Vagina (tissue), 2 donors: ENCODE measurements around the gene IZUMO4. TPM values are rescaled to one million over a fixed set of nuclear protein-coding genes. Genes with fewer than 3 reads are reported as not detected.
"Not testable (repeated sequence)": the region's sequence is repeated elsewhere in the genome, so short reads cannot be mapped to it uniquely, and the experiment has no call there.

Experiments used
- DNase-seq, 2 donors: peaks; one replicate each; pipeline ENCODE4 v3.0.0-alpha.2; 2017; ENCODE audit errors: extremely low spot score in 2 of 2
- H3K27ac ChIP-seq: fragments of 200-600 bp; sonication (generic); one replicate; pipeline ENCODE4 v1.5.1; 2019
- H3K27me3 ChIP-seq: fragments of 200-600 bp; sonication (generic); one replicate; pipeline ENCODE4 v1.5.1; 2019
- H3K36me3 ChIP-seq, 2 donors: fragments of 200-600 bp; sonication (generic); one replicate each; pipeline ENCODE4 v1.5.1; 2017 to 2019
- H3K4me1 ChIP-seq: fragments of 200-600 bp; sonication (generic); one replicate; pipeline ENCODE4 v1.5.1; 2019
- H3K4me3 ChIP-seq, 2 donors: fragments of 200-600 bp; sonication (generic); 1 replicate in 1 of 2; 2 replicates in 1 of 2; pipeline ENCODE4 v1.5.1; 2016 to 2019
- H3K9me3 ChIP-seq: fragments of 200-600 bp; sonication (generic); one replicate; pipeline ENCODE4 v1.5.1; 2019
- POLR2A ChIP-seq, 2 donors: fragments of 450-650 bp; IDR thresholded peaks; one replicate each; pipeline ENCODE4 v1.6.1; 2017; ENCODE audit warnings: antibody characterized with exemption in 2 of 2, mild to moderate bottlenecking in 2 of 2, moderate library complexity in 2 of 2
- POLR2AphosphoS5 ChIP-seq, 2 donors: sonication (generic); formaldehyde crosslinking; IDR thresholded peaks; one replicate each; pipeline ENCODE4 v1.9.0; 2017; ENCODE audit warnings: antibody characterized with exemption in 2 of 2, mild to moderate bottlenecking in 2 of 2, low read depth in 1 of 2; ENCODE audit not compliant: insufficient read depth in 1 of 2
- intact Hi-C: fragments of 100-400 bp; cut with DNase I; formaldehyde crosslinking; loops from one replicate; pipeline ENCODE4 v1.15.1; 2023
- total RNA-seq: library from RNA; depleted of rRNA; stranded (reverse); fragments of >200 nt; gene quantifications from one replicate; pipeline ENCODE4 v1.2.3, GENCODE V29; 2016
- TF ChIP-seq, protein P1 (sequence below), 3 experiments: fragments of 450-650 bp in 2 of 3; fragments of 200-600 bp in 1 of 3; sonication (generic) in 1 of 3; IDR thresholded peaks; one replicate each; pipeline ENCODE4 v1.5.1; 2017 to 2019; ENCODE audit warnings: antibody characterized with exemption in 3 of 3, mild to moderate bottlenecking in 2 of 3, moderate library complexity in 2 of 3

IZUMO4 gene
- total RNA-seq, 1 donor from 2014 or later, result 7.9 TPM

DNA sequence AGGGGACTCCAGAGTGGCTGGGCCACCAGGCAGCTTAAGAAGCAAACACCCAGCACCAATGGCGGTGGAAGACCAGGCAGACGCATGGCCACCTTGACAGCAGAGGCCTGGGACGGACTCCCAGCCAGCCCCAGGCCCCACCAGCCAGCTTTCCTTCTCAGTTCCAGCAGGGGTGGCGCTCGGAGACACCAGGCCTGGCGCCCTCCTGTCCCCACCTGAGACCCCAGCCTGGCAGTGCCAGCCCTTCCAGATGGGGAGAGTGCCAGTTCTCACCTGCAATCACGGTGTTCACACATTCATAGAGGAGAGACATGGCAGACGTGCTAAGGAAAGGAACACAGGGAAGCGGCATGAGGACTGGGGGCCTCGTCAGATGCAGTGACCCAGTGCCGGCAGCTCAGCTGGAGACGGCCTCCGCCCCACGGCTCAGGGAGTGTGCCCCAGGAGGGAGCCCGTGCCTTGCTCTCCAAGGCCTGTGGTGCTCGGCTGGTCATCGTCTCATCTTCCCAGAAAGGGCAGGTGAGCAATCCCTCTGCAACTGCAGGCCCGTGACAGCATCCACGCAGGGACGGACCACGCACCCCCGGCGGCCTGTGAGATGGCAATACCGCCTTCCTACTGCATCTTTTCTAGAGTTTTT is 30.3 kb downstream of the IZUMO4 start:
- Histone ChIP-seq H3K27me3 (no peaks in the 10 kb centered on the region), H3K9me3 (no peaks in the 10 kb centered on the region), H3K4me3 (no peak overlapping the region), H3K4me1 (no peaks in the 10 kb centered on the region), H3K36me3 (peaks cover 0 to 76% of the 10 kb centered on the region in 2 donors), H3K27ac (no peak overlapping the region)
- DNase-seq, result no peak
- TF ChIP-seq, protein P1, sequence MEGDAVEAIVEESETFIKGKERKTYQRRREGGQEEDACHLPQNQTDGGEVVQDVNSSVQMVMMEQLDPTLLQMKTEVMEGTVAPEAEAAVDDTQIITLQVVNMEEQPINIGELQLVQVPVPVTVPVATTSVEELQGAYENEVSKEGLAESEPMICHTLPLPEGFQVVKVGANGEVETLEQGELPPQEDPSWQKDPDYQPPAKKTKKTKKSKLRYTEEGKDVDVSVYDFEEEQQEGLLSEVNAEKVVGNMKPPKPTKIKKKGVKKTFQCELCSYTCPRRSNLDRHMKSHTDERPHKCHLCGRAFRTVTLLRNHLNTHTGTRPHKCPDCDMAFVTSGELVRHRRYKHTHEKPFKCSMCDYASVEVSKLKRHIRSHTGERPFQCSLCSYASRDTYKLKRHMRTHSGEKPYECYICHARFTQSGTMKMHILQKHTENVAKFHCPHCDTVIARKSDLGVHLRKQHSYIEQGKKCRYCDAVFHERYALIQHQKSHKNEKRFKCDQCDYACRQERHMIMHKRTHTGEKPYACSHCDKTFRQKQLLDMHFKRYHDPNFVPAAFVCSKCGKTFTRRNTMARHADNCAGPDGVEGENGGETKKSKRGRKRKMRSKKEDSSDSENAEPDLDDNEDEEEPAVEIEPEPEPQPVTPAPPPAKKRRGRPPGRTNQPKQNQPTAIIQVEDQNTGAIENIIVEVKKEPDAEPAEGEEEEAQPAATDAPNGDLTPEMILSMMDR (IDR thresholded peaks at IDR 0.05), result no peak
- no peak for TF ChIP-seq POLR2A (IDR thresholded peaks at IDR 0.05)
- intact Hi-C loops, result no loop called here

DNA sequence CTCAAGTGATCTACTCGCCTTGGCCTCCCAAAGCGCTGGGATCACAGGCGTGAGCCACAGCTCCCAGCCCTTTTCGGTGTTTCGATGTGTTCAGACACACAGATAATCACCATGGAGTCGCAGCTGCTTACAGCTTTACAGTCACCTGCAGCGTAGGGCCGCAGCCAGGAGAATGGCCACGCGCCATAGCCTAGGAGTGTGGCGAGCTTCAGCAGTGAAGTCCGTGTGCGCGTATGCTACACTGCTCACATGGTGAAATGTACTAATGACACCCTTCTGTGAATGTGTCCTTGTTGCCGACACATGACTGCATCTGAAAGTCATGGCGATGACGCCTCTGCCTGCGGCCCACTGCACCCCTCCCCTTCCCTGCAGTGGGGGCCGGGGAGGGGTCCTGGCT is 31.0 kb downstream of the IZUMO4 start:
- DNase-seq, result no peak
- no peak overlapping the region for H3K27ac ChIP-seq
- H3K36me3 ChIP-seq, result peaks cover 0 to 76% of the 10 kb centered on the region in 2 donors
- no peak overlapping the region for H3K4me3 ChIP-seq
- no peaks in the 10 kb centered on the region for H3K27me3 ChIP-seq
- no peaks in the 10 kb centered on the region for H3K9me3 ChIP-seq
- no peaks in the 10 kb centered on the region for H3K4me1 ChIP-seq
- intact Hi-C loops, result no loop called here
- TF ChIP-seq, protein P1 (IDR thresholded peaks at IDR 0.05), result no peak
- no peak for TF ChIP-seq POLR2AphosphoS5 (IDR thresholded peaks at IDR 0.05; ENCODE audit: insufficient read depth in 1 of 2, low read depth in 1 of 2)
- no peak for TF ChIP-seq POLR2A (IDR thresholded peaks at IDR 0.05)

DNA sequence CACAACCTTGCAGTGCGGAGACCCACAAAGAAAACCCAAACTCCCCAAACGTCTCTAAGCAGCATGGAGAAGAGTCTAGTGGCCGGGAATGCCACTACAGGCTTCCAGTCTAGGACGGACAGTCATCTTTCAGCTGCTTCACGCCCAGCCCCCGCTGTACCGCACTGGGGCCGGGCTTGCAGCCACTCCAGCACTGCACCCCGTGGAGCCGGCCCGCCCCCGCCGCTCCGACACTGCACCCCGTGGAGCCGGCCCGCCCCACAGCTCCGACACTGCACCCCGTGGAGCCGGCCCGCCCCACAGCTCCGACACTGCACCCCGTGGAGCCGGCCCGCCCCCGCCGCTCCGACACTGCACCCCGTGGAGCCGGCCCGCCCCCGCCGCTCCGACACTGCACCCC is 31.5 kb downstream of the IZUMO4 start:
- H3K27ac ChIP-seq, H3K27me3 ChIP-seq, H3K9me3 ChIP-seq, H3K4me1 ChIP-seq, intact Hi-C loops, H3K4me3 ChIP-seq, DNase-seq: not testable (repeated sequence)
- peaks cover 0 to 72% of the 10 kb centered on the region in 2 donors for H3K36me3 ChIP-seq

DNA sequence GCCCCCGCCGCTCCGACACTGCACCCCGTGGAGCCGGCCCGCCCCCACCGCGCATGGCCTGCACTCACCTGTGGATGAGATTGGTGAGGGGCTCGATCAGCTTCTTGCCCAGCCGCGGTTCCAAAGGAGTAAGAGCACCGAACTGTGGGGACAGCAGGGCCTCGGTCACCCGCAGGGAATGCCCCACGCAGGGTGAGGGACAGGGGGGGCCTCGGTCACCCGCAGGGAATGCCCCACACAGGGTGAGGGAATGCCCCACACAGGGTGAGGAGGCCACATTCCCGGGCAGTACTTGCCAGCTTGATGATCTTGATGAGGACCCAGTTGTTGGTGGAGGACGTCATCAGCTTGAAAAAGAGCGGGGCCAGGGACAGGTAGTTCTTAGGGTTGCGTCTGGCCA is 32.3 kb downstream of the IZUMO4 start:
- Histone ChIP-seq H3K4me3 (no peak overlapping the region), H3K36me3 (peaks cover 0 to 70% of the 10 kb centered on the region in 2 donors), H3K4me1 (no peaks in the 10 kb centered on the region)

DNA sequence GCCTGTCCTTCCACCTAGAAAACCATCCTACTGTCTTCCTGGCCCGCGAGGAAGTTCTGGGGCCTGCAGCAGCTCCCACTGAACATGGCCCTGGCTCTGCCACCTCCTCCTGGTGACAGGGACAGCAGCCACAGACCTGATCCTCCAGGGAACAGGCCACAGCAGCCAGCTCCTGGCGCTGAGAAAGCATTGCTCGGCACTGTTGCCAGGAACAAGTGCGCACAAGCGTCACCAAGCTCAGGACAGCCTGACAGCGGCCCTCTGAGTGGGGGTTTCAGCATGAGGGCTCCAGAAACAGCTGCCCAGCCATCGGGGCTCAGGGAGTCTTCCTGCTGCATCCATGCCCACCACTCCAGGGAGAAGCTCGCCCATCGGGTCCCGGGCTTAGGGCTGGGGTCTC is 32.8 kb downstream of the IZUMO4 start:
- intact Hi-C loops, result no loop called here
- peaks cover 0 to 66% of the 10 kb centered on the region in 2 donors for H3K36me3 ChIP-seq
- no peaks in the 10 kb centered on the region for H3K4me1 ChIP-seq
- H3K9me3 ChIP-seq, result no peaks in the 10 kb centered on the region
- no peak for TF ChIP-seq POLR2A (IDR thresholded peaks at IDR 0.05)
- TF ChIP-seq POLR2AphosphoS5 (IDR thresholded peaks at IDR 0.05; ENCODE audit: insufficient read depth in 1 of 2, low read depth in 1 of 2), result no peak
- TF ChIP-seq, protein P1 (IDR thresholded peaks at IDR 0.05), result no peak
- no peak for DNase-seq
- no peaks in the 10 kb centered on the region for H3K27me3 ChIP-seq
- H3K27ac ChIP-seq, result no peak overlapping the region
- no peak overlapping the region for H3K4me3 ChIP-seq

More for the DNA sequence above, 32.3 kb downstream of the IZUMO4 start:
- Histone ChIP-seq H3K27ac (no peak overlapping the region), H3K27me3 (no peaks in the 10 kb centered on the region), H3K9me3 (no peaks in the 10 kb centered on the region)
- intact Hi-C loops, result no loop called here
- TF ChIP-seq, protein P1 (IDR thresholded peaks at IDR 0.05), result no peak
- TF ChIP-seq POLR2AphosphoS5 (IDR thresholded peaks at IDR 0.05; ENCODE audit: insufficient read depth in 1 of 2, low read depth in 1 of 2), result no peak
- DNase-seq, result no peak
